ENCODE results near the gene PSIP1. TPM values are rescaled to one million over a fixed set of nuclear protein-coding genes. Genes with fewer than 3 reads are reported as not detected.

PSIP1 gene
- total RNA-seq, 2 donors from 2014 or later: 226 to 257 TPM

GRCh38 chr9:15524845-15525455, 14.2 kb upstream of the PSIP1 start:
- Mint-ChIP-seq H3K9me3 (no peaks in the 10 kb centered on the region), H3K27me3 (ENCODE audit: insufficient read depth) (no peaks in the 10 kb centered on the region), H3K27ac (no peak overlapping the region), H3K36me3 (ENCODE audit: low read depth) (no peaks in the 10 kb centered on the region), H3K4me1 (peaks cover 28% of the 10 kb centered on the region), H3K4me3 (no peak overlapping the region)
- no peak overlapping the region for H3K4me3 ChIP-seq (ENCODE audit: low read length)
- DNase-seq: no peak
- H3K9ac ChIP-seq (ENCODE audit: extremely low read depth, low read length, poor library complexity, severe bottlenecking): no peak overlapping the region
- TF ChIP-seq CTCF (conservative IDR thresholded peaks at IDR 0.05): no peak
- H3K27ac ChIP-seq (ENCODE audit: low read depth, low read length): no peak overlapping the region
- H3K4me1 ChIP-seq (ENCODE audit: control insufficient read depth, insufficient read depth, low read length): peaks cover 5% of the 10 kb centered on the region
- no peaks in the 10 kb centered on the region for H3K36me3 ChIP-seq (ENCODE audit: control insufficient read depth, insufficient read depth, low read length)
- H3K9me3 ChIP-seq (ENCODE audit: control insufficient read depth, low read length): no peaks in the 10 kb centered on the region
- no peaks in the 10 kb centered on the region for H3K27me3 ChIP-seq (ENCODE audit: control insufficient read depth, insufficient read depth, low read length, poor library complexity, severe bottlenecking)
- 83 to 86% methylated on average over 5 to 8 of the region's 8 CpGs for WGBS, 2 experiments (ENCODE audit: insufficient coverage in 1 of 2, insufficient read length in 1 of 2)

GRCh38 chr9:15522130-15522755, 11.5 kb upstream of the PSIP1 start:
- Mint-ChIP-seq H3K27ac (no peak overlapping the region), H3K27me3 (ENCODE audit: insufficient read depth) (no peaks in the 10 kb centered on the region), H3K9me3 (no peaks in the 10 kb centered on the region), H3K36me3 (ENCODE audit: low read depth) (no peaks in the 10 kb centered on the region), H3K4me3 (no peak overlapping the region), H3K4me1 (peaks cover 28% of the 10 kb centered on the region)
- Histone ChIP-seq H3K9me3 (ENCODE audit: control insufficient read depth, low read length) (no peaks in the 10 kb centered on the region), H3K4me3 (ENCODE audit: low read length) (no peak overlapping the region), H3K9ac (ENCODE audit: extremely low read depth, low read length, poor library complexity, severe bottlenecking) (no peak overlapping the region), H3K27me3 (ENCODE audit: control insufficient read depth, insufficient read depth, low read length, poor library complexity, severe bottlenecking) (no peaks in the 10 kb centered on the region), H3K4me1 (ENCODE audit: control insufficient read depth, insufficient read depth, low read length) (peaks cover 5% of the 10 kb centered on the region), H3K36me3 (ENCODE audit: control insufficient read depth, insufficient read depth, low read length) (no peaks in the 10 kb centered on the region), H3K27ac (ENCODE audit: low read depth, low read length) (no peak overlapping the region)
- DNase-seq: no peak
- 98 to 100% methylated on average over 2 to 3 of the region's 3 CpGs for WGBS, 2 experiments (ENCODE audit: insufficient coverage in 1 of 2, insufficient read length in 1 of 2)
- no peak for TF ChIP-seq CTCF (conservative IDR thresholded peaks at IDR 0.05)

GRCh38 chr9:15521254-15521653, 10.5 kb upstream of the PSIP1 start:
- H3K9ac ChIP-seq (ENCODE audit: extremely low read depth, low read length, poor library complexity, severe bottlenecking): no peak overlapping the region
- no peaks in the 10 kb centered on the region for H3K27me3 Mint-ChIP-seq (ENCODE audit: insufficient read depth)
- peaks cover 5% of the 10 kb centered on the region for H3K4me1 ChIP-seq (ENCODE audit: control insufficient read depth, insufficient read depth, low read length)
- H3K4me3 Mint-ChIP-seq: no peak overlapping the region
- no peaks in the 10 kb centered on the region for H3K9me3 ChIP-seq (ENCODE audit: control insufficient read depth, low read length)
- H3K4me3 ChIP-seq (ENCODE audit: low read length): no peak overlapping the region
- TF ChIP-seq CTCF (conservative IDR thresholded peaks at IDR 0.05): no peak
- 74 to 86% methylated on average over 3 to 8 of the region's 8 CpGs for WGBS, 2 experiments (ENCODE audit: insufficient coverage in 1 of 2, insufficient read length in 1 of 2)
- H3K36me3 ChIP-seq (ENCODE audit: control insufficient read depth, insufficient read depth, low read length): no peaks in the 10 kb centered on the region
- peaks cover 28% of the 10 kb centered on the region for H3K4me1 Mint-ChIP-seq
- no peak overlapping the region for H3K27ac ChIP-seq (ENCODE audit: low read depth, low read length)
- peak; percentile 58 for DNase-seq
- H3K27ac Mint-ChIP-seq: no peak overlapping the region
- H3K27me3 ChIP-seq (ENCODE audit: control insufficient read depth, insufficient read depth, low read length, poor library complexity, severe bottlenecking): no peaks in the 10 kb centered on the region
- no peaks in the 10 kb centered on the region for H3K36me3 Mint-ChIP-seq (ENCODE audit: low read depth)
- H3K9me3 Mint-ChIP-seq: no peaks in the 10 kb centered on the region
